22Rv1 (cell line): ENCODE measurements around the gene CEP41.

ENCODE experiments used
- H3K27ac ChIP-seq: fragments of 450-650 bp; 2 replicates; pipeline ENCODE4 v1.5.1; 2017
- CTCF ChIP-seq: fragments of 450-650 bp; IDR thresholded peaks from 2 replicates; pipeline ENCODE4 v1.5.1; 2017; ENCODE audit warnings: mild to moderate bottlenecking
- ZFX ChIP-seq: fragments of 450-650 bp; IDR thresholded peaks from 2 replicates; pipeline ENCODE4 v1.6.1; 2017; ENCODE audit warnings: antibody characterized with exemption, borderline replicate concordance

CEP41 gene

GRCh38 chr7:130374507-130374906 is 66.3 kb downstream of the CEP41 start:
- no peak overlapping the region for H3K27ac ChIP-seq

GRCh38 chr7:130372402-130373165 is 68.2 kb downstream of the CEP41 start:
- no peak overlapping the region for H3K27ac ChIP-seq
- TF ChIP-seq ZFX (no peak), CTCF (no peak)

More at GRCh38 chr7:130374507-130374906, 66.3 kb downstream of the CEP41 start:
- TF ChIP-seq ZFX (no peak), CTCF (no peak)

DNA sequence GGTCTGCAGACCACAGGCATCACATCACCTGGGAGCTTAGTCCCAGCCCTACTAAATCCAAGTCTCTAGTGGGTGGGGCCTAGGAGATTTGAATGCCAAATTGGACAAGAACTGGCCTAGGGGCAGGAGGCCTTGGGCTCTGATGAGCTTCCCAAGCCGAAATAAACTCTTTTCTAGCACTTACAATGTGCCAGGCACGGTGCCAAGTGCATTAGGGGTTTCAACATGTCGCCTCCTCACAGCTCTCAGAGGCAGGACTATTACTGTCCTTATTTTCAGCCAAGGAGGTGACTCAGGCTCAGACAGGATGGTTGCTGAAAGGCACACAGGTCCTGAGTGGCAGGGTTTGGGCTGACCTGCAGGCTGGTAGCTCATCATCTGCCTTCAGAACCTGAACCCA is 69.8 kb downstream of the CEP41 start:
- TF ChIP-seq ZFX (no peak), CTCF (no peak)
- H3K27ac ChIP-seq: no peak overlapping the region

- no peak overlapping the region for H3K27ac ChIP-seq
- TF ChIP-seq CTCF (no peak), ZFX (no peak)
Measured at GRCh38 chr7:130369831-130370550, 70.8 kb downstream of the CEP41 start.

- no peak for TF ChIP-seq ZFX
- TF ChIP-seq CTCF: no peak
- H3K27ac ChIP-seq: no peak overlapping the region
Measured at GRCh38 chr7:130369110-130369711, 71.6 kb downstream of the CEP41 start.

- H3K27ac ChIP-seq: no peak overlapping the region
- no peak for TF ChIP-seq CTCF
- TF ChIP-seq ZFX: no peak
Measured at GRCh38 chr7:130367836-130368746, 72.7 kb downstream of the CEP41 start.
